ENCODE data around the gene ARSG. TPM values are rescaled to one million over a fixed set of nuclear protein-coding genes. Genes with fewer than 3 reads are reported as not detected.

The ARSG gene
- total and polyA plus RNA-seq, 2 of the 8 experiments (the other 6 are each of a cell fraction or from before 2014, with no cell fraction given) = 3.3 to 4.0 TPM

- Histone ChIP-seq H3K56ac (replicated peaks; ENCODE audit: insufficient read length, low read depth, low read length) (no peak overlapping the region), H3K79me1 (ENCODE audit: low read depth, low read length) (no peaks in the 10 kb centered on the region), H3K4me3 (ENCODE audit: extremely low read depth in 1 of 4, insufficient read depth in 2 of 4, low read depth in 3 of 4, low read length in 4 of 4) (no peak overlapping the region), H3K79me2 (ENCODE audit: control insufficient read depth in 1 of 2, insufficient read depth in 2 of 2, low read length in 2 of 2) (no peaks in the 10 kb centered on the region), H3K23ac (ENCODE audit: insufficient read length) (no peak overlapping the region), H3K9me3 (ENCODE audit: insufficient read depth in 2 of 2, low read depth in 1 of 2, low read length in 1 of 2) (no peaks in the 10 kb centered on the region), H3K23me2 (ENCODE audit: low read depth, low read length) (no peaks in the 10 kb centered on the region), H3K9ac (replicated peaks in 1 of 4; ENCODE audit: extremely low read depth in 1 of 4, low read depth in 3 of 4, low read length in 3 of 4) (no peak overlapping the region), H2BK12ac (ENCODE audit: low read depth, low read length) (no peak overlapping the region), H4K5ac (ENCODE audit: insufficient read length, low read depth, low read length) (no peak overlapping the region), H2BK15ac (ENCODE audit: low read length) (no peak overlapping the region), H3K36me3 (ENCODE audit: control insufficient read depth in 2 of 4, insufficient read depth in 4 of 4, low read length in 3 of 4) (peaks cover 0 to 3% (median 1%) of the 10 kb centered on the region in 4 experiments; a peak in 4 of 8 replicates), H3K4me1 (replicated peaks in 1 of 4; ENCODE audit: control insufficient read depth in 3 of 4, insufficient read depth in 4 of 4, low read length in 3 of 4) (peaks cover 0 to 4% (median under 1%) of the 10 kb centered on the region in 4 experiments; a peak in 3 of 7 replicates), H2BK120ac (replicated peaks; ENCODE audit: low read depth, low read length) (no peak overlapping the region), H4K91ac (replicated peaks; ENCODE audit: insufficient read length, low read length) (no peak overlapping the region), H3K4ac (replicated peaks; ENCODE audit: insufficient read length, low read depth, low read length) (no peak overlapping the region), H4K8ac (ENCODE audit: extremely low read depth, insufficient read depth, low read length) (no peak overlapping the region), H3K27ac (ENCODE audit: low read depth, low read length) (no peak overlapping the region), H3K27me3 (replicated peaks in 1 of 4; ENCODE audit: control insufficient read depth in 3 of 4, extremely low read depth in 1 of 4, insufficient read depth in 3 of 4, low read length in 3 of 4) (no peaks in the 10 kb centered on the region), H2BK20ac (ENCODE audit: low read length) (no peak overlapping the region), H2AFZ (ENCODE audit: low read length) (no peak overlapping the region), H4K20me1 (replicated peaks in 1 of 2; ENCODE audit: control insufficient read depth in 1 of 2, insufficient read depth in 2 of 2, low read length in 2 of 2) (no peaks in the 10 kb centered on the region), H3K14ac (ENCODE audit: insufficient read length) (no peak overlapping the region), H2AK5ac (ENCODE audit: low read depth, low read length) (no peak overlapping the region), H2BK5ac (ENCODE audit: low read depth, low read length) (no peak overlapping the region), H3K18ac (ENCODE audit: extremely low read depth, low read length) (no peak overlapping the region), H3K4me2 (ENCODE audit: insufficient read depth in 1 of 2, low read depth in 2 of 2, low read length in 2 of 2) (no peak overlapping the region)
- WGBS, 2 experiments (ENCODE audit: extremely low coverage in 1 of 2, insufficient coverage in 1 of 2, insufficient read length in 1 of 2, insufficient replicate concordance in 2 of 2, low coverage in 1 of 2, low lambda C conversion rate in 2 of 2, missing lambda C conversion rate in 1 of 2) = 91% methylated on average over 7 of the region's 7 CpGs; no CpG with 5 or more reads in 1 of the 2 experiments
- DNase-seq (ENCODE audit: low read depth in 1 of 2, low spot score in 2 of 2) = no peak
- FAIRE-seq = no peak
- CTCF ChIA-PET (ENCODE audit: partially characterized antibody) = interaction anchor here (0.6 to 1.8 kb wide), 17 partner anchors 9 to 759 kb away, joined by 3 to 9 read pairs (median 3); partner anchors contain the start of gene AMZ2
- POLR2A ChIA-PET (ENCODE audit: partially characterized antibody) = no interaction called here
- TF ChIP-seq PHF8 (conservative IDR thresholded peaks at IDR 0.05; ENCODE audit: low read depth, low read length) (no peak), SP4 (IDR thresholded peaks at IDR 0.05; ENCODE audit: low read length) (no peak), SIX5 (IDR thresholded peaks at IDR 0.05; ENCODE audit: low read depth, low read length) (no peak), SP1 (IDR thresholded peaks at IDR 0.05; ENCODE audit: low read depth, low read length) (no peak), E2F6 (IDR thresholded peaks at IDR 0.05) (no peak), NRF1 (IDR thresholded peaks at IDR 0.05; ENCODE audit: low read depth, low read length) (no peak), CREB1 (IDR thresholded peaks at IDR 0.05) (no peak), EP300 (IDR thresholded peaks at IDR 0.05; ENCODE audit: borderline replicate concordance in 1 of 2, low read depth in 2 of 2, low read length in 2 of 2) (no peak), ATF2 (IDR thresholded peaks at IDR 0.05; ENCODE audit: low read length) (no peak), CEBPB (IDR thresholded peaks at IDR 0.05; ENCODE audit: low read depth, low read length) (no peak), SAP30 (IDR thresholded peaks at IDR 0.05; ENCODE audit: insufficient read depth, insufficient replicate concordance, low read length) (no peak)
These were observed 136.3 kb downstream of the ARSG start for GRCh38 chr17:68427575-68427974.

Data from H1 (cell line).